Measurements from ENCODE around the gene CDH8.

The CDH8 gene

GRCh38 chr16:62029947-62030346 is 6.3 kb downstream of the CDH8 start:
- DNase-seq: no peak

GRCh38 chr16:62022688-62023087 is 13.6 kb downstream of the CDH8 start:
- DNase-seq: no peak

GRCh38 chr16:62021161-62021581 is 15.1 kb downstream of the CDH8 start:
- no peak for DNase-seq

- no peak for DNase-seq
Observed at GRCh38 chr16:62020681-62021080, 15.6 kb downstream of the CDH8 start.

- no peak for DNase-seq
Observed at GRCh38 chr16:62019851-62020250, 16.4 kb downstream of the CDH8 start.

GRCh38 chr16:62018301-62019060 is 17.8 kb downstream of the CDH8 start:
- DNase-seq: no peak

- DNase-seq: no peak
Observed at GRCh38 chr16:62014319-62014923, 21.8 kb downstream of the CDH8 start.

GRCh38 chr16:62010186-62010585 is 26.1 kb downstream of the CDH8 start:
- no peak for DNase-seq

- no peak for DNase-seq
Observed at GRCh38 chr16:61998460-61998859, 37.8 kb downstream of the CDH8 start.

- no peak for DNase-seq
Observed at GRCh38 chr16:61993108-61993507, 43.1 kb downstream of the CDH8 start.

- no peak for DNase-seq
Observed at GRCh38 chr16:61987474-61988012, 48.7 kb downstream of the CDH8 start.

GRCh38 chr16:61969077-61969382 is 67.2 kb downstream of the CDH8 start:
- no peak for DNase-seq

- no peak for DNase-seq
Observed at GRCh38 chr16:61968242-61969076, 67.8 kb downstream of the CDH8 start.

GRCh38 chr16:61957075-61957855 is 79.0 kb downstream of the CDH8 start:
- DNase-seq: no peak

GRCh38 chr16:61952841-61953240 is 83.4 kb downstream of the CDH8 start:
- no peak for DNase-seq

GRCh38 chr16:61948414-61948813 is 87.8 kb downstream of the CDH8 start:
- no peak for DNase-seq

GRCh38 chr16:61946019-61946418 is 90.2 kb downstream of the CDH8 start:
- no peak for DNase-seq

GRCh38 chr16:61945511-61945910 is 90.7 kb downstream of the CDH8 start:
- no peak for DNase-seq

- DNase-seq: no peak
Observed at GRCh38 chr16:61944004-61944403, 92.2 kb downstream of the CDH8 start.

- no peak for DNase-seq
Observed at GRCh38 chr16:61940611-61941010, 95.6 kb downstream of the CDH8 start.

GRCh38 chr16:61937646-61938045 is 98.6 kb downstream of the CDH8 start:
- DNase-seq: no peak

- no peak for DNase-seq
Observed at GRCh38 chr16:61936522-61936921, 99.7 kb downstream of the CDH8 start.

- DNase-seq: no peak
Observed at GRCh38 chr16:61934601-61935000, 101.6 kb downstream of the CDH8 start.
